Measurements from ENCODE around the gene TP53I11.

DNA sequence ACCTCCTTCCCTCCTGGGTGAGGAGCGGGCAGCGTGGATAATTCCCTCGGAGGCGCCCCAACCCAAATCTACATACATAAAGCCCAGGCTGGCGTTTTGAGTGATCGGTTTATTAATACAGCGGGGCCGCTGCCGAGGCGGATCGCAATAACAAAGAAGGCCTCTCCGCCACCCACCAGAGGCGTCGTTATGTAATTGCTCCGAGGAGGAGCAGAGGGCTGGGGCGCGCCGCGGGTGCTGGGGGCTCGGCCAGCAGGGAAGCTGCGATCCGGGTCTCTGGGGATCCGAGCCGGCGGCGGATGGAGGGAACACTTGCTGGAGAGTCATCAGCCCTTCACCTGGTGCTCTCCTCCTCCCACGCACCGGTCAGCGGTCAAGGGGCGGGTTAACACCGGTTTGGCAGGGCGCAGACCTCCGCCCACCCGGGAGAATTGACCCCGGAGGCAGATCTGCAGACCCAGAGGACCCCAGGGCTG is 6.4 kb upstream of the TP53I11 start:
- TF ChIP-seq POLR2AphosphoS5 (IDR thresholded peaks at IDR 0.05; ENCODE audit: low read depth, low read length) (no peak), POLR2A (IDR thresholded peaks at IDR 0.05; ENCODE audit: low read depth, low read length) (no peak)
